Activated naive CD4-positive, alpha-beta T cell (primary cell): ENCODE data around the gene PLA2G4B.
A peak's percentile ranks its signal among the peaks of the same experiment; 100 is the strongest.
"Not testable (repeated sequence)": the region's sequence is repeated elsewhere in the genome, so short reads cannot be mapped to it uniquely, and the experiment has no call there.

Experiments used
- DNase-seq, 4 experiments: peaks; one replicate each; lab custom pipeline; 2025; lab: John Stamatoyannopoulos, UW

PLA2G4B gene

GRCh38 chr15:41825572-41826535, 12.8 kb upstream of the PLA2G4B start:
- DNase-seq, result no peak

DNA sequence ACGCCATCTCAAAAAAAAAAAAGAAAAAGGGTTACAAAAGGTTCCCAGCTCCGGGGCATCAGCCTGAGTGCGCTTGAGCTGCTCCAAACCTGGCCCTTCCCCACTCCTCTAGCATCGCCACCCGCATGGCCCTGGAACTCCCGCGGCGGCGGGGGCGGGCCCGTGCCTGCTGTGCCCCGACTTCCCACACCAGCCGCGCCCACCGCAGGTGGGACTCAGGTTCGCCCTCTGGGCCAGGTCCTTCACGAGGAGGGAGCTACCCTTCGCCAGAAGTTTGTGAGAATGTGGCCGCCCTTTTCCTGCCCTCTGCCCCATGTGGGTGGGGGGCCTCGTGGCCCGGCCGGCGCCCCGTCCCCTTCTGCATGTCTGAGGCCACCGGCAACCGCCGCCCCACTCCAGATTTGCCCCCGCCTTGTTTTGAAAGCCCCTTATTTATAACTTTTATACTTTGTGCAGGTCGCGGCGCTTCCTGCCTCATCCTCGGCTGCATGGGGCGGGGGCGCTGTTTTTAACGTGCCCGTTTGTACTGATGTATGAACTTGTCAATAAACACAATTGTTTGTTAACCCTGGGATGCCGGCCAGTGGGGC, 11.3 kb upstream of the PLA2G4B start:
- DNase-seq, result peak in 2 of 4 experiments; percentile 13 to 40

GRCh38 chr15:41827880-41828806, 10.5 kb upstream of the PLA2G4B start, which contains the start of gene JMJD7:
Gene JMJD7 (plus strand): TSS chr15:41828092. CDS start chr15:41828125, 33 bp downstream.
- peak; percentile 91 to 98 (median 98) for DNase-seq

- no peak for DNase-seq
Measured at GRCh38 chr15:41828807-41829141, 9.9 kb upstream of the PLA2G4B start.

DNA sequence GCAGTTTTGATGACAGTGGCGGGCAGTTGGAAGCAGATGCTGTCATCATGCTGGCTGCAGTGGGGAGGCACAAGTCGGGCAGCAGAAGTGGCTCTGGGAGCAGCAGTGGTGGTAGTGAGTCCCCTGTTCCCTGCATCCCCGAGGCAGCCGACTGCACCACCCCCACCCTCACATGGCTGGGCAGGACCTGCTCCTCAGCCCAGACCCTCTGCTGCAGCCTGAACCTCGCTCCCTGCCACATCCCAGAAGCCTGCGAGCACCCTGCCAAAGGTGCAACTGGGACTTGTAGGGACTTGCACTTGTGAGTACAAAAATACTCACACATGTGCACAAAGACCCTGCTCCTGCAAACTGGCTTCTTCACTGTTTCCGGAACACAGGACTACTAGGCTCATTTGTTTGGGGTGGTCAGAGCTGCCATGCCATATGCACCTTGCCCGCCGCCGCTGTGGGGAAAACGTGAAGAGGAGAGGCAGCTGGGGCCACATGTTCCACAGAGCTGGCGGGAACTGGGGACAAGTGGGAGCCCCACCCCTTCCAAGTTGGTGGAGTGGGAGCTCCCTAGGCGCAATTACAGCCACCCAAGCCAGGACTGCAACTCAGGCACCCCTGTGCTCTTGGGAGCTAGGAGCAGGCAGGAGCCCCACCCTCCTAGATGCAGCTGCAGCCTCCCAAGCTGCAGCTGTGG, 8.5 kb upstream of the PLA2G4B start:
- DNase-seq, result no peak

DNA sequence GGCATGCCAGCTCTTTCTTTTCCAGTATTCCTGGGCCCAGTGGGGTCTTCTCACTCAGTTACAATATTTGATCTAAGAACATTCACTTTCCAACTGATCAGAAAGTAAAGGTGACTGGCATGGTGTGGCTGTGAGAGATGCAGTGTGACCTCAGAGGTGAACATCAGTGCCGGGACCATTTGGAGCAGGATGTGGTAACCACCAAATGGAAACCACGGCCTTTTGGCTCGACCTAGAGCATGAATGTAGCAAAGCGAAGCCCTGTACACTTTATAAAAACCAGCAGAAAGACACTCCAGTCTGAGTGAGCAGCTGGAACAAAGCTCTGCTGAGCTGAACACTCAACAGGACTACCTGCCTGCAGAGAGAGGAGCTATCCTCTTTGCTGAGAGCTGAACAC, 7.4 kb upstream of the PLA2G4B start:
- not testable (repeated sequence) for DNase-seq

DNA sequence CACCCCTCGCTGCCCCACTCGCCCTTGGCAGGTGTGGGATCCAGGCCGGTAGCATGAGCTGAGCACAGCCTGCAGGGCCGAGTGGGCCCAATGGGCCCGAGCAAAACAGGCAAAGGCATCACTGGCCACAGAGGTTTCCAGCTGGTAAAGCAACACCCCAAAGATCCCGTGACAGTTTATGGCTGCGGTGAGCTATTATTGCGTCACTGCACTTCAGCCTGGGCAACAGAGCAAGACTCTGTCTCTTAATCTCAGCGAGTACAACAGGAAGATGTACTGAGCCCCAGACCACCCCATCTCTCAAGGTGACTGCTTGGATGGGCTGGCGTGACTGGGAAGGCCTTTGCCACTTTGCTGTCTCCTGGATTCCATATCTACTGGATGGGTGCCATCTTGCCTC, 6.4 kb upstream of the PLA2G4B start:
- DNase-seq, result no peak

DNA sequence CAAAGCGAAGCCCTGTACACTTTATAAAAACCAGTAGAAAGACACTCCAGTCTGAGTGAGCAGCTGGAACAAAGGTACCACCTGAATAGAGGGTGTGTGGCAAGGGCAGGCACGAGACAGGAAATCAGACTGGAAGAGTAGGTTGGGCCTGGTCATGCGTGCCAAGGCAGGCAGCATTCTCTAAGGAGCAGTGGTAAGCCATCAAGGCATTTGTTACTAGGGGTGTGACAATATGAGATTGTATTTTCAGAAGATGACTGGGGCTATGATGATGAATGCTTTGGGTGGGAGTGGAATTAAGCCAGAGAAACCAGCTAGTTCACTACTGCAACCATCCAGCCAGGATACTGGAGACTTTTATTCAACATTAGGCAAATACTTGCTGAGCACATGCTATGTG, 5.8 kb upstream of the PLA2G4B start:
- DNase-seq, result no peak

- DNase-seq, result no peak
Measured at GRCh38 chr15:41834096-41834495, 4.6 kb upstream of the PLA2G4B start.

DNA sequence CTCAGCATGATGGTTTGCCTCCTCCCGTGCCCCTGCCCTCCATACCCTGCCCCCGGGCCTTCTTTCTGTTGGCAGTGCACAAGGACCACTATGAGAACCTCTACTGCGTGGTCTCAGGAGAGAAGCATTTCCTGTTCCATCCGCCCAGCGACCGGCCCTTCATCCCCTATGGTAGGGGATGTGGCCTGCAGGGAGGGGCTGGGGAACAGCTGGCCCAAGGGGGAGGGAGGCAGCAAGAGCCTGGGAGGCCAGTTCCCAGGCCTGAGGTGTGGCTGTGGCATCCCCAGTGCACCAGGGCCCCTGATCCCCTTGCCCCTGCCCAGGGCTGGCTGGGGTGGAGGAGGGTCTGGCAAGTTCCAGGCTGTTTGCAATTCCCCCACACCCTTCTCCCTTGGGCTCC, 2.6 kb upstream of the PLA2G4B start:
- DNase-seq, result no peak

DNA sequence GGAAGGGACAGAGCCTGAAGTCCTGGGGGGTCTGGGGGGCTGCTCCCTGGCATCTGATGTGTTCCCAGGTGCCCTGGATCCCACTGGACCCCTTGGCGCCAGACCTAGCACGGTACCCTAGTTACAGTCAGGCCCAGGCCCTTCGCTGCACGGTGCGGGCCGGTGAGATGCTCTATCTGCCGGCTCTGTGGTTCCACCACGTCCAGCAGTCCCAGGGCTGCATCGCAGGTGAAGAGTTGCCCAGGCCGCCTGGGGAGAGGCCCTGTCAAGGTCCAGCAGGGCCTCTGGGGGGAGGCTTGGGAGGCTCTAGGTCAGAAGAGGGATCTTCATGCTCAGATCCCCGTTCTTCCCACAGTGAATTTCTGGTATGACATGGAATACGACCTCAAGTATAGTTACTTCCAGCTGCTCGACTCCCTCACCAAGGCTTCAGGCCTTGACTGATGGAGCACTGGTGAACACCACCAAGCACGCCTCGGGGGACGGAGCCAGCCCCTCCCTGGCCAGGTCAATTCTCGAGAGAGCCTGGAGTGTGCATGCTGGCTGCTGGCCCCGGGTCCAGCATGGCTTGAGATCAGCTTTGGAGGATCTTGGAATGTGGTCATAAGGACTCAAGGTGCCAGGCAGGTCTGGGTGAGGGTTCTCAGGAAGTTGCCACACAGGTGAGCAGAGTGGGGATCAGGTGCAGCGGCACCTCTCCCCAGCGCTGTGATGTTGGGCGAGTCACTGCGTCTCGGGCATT, 1.8 kb upstream of the PLA2G4B start:
- DNase-seq, result no peak

DNA sequence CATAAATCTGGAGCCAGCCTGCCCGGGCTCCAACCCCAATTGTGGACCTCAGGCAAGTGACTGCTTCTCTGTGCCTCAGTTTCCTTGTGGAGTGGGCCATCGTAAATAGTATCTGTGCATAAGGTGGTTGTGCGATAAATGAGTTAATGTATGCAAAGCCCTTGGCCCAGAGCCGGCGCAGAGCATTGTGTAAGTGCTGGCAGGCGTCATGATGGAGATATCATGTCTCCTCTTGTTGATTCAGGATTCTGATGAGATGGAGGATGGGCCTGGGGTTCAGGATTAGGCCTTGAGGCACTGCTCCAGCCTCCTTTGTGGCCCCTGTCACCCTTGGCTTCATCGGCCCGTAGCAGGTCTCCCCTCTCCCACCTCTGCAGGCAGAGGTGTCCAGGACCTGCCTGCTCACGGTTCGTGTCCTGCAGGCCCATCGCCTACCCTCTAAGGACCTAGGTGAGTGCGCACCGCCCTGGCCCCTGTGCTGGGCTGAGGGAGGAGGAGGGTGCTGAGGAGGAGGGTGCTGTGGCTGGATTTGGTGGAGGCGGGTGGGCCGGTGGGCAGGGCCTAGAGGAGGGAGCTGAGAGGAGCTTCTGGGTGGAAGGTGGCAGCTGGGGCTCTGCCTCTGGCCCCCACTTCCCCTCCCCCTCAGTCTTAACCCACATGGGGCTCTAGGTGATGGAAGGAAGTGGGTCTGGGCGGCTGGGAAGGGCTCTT, 1.3 kb downstream of the PLA2G4B start:
- no peak for DNase-seq

DNA sequence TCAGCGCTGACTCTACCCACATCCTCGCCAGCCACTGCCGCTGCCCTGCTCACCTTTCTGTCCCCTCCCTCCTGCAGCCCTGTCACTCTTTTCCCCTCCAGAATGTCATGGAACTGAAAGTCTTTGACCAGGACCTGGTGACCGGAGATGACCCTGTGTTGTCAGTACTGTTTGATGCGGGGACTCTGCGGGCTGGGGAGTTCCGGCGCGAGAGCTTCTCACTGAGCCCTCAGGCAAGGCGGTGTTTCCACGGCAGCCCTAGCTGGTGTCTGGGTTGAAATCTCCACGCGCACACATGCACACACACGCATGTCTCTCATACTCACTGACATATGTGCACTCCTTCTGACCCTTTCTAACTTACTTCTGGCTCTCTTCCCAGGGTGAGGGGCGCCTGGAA, 2.0 kb downstream of the PLA2G4B start:
- DNase-seq, result no peak

GRCh38 chr15:41841131-41841530, 2.5 kb downstream of the PLA2G4B start:
- no peak for DNase-seq

GRCh38 chr15:41842229-41842628, 3.6 kb downstream of the PLA2G4B start:
- DNase-seq, result no peak

- DNase-seq, result no peak
Measured at GRCh38 chr15:41843571-41843970, 4.9 kb downstream of the PLA2G4B start.

GRCh38 chr15:41844814-41845213, 6.2 kb downstream of the PLA2G4B start:
- no peak for DNase-seq

DNA sequence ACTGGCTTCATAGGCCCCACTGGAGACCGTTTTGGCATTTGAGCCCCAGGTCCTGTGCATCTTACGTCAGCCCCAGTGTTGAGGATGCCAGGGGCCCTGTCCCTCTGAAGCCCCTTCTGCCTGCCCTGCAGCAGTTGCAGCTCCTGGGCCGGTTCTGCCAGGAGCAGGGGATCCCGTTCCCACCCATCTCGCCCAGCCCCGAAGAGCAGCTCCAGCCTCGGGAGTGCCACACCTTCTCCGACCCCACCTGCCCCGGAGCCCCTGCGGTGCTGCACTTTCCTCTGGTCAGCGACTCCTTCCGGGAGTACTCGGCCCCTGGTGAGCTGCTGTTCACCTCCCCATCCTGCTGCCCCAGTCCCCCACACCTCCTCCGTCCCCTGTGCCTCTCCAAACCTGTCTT, 8.6 kb downstream of the PLA2G4B start:
- DNase-seq, result no peak

- no peak for DNase-seq
Measured at GRCh38 chr15:41847981-41848380, 9.3 kb downstream of the PLA2G4B start.

DNA sequence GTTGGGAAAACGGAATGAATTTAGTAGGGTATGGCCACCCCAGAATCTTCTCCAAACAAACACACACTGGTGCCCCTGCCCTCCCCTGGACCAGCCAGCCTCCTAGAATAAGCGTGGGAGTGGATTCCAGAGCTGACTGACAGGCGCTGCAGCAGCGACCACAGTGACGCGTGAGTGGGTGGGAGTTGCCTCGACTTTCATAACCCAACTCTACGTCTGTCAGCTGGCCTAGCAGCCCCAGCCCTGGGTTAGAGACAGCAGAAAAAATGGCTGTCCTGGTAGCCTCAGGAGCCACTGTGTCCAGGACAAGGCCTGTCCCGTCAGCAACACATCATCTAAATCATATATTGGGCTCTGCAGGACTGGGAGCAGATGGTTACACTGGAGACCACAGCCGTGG, 10.0 kb downstream of the PLA2G4B start:
- no peak for DNase-seq
